GF-D8 (cell line): ENCODE measurements around the gene LPCAT1.
A peak's percentile ranks its signal among the peaks of the same experiment; 100 is the strongest.
"Not testable (repeated sequence)": the region's sequence is repeated elsewhere in the genome, so short reads cannot be mapped to it uniquely, and the experiment has no call there.

Source experiments
- DNase-seq: peaks from one replicate; lab custom pipeline; 2025; lab: John Stamatoyannopoulos, UW

The LPCAT1 gene

GRCh38 chr5:1509346-1510085 lies 14.2 kb downstream of the LPCAT1 start:
- no peak for DNase-seq

DNA sequence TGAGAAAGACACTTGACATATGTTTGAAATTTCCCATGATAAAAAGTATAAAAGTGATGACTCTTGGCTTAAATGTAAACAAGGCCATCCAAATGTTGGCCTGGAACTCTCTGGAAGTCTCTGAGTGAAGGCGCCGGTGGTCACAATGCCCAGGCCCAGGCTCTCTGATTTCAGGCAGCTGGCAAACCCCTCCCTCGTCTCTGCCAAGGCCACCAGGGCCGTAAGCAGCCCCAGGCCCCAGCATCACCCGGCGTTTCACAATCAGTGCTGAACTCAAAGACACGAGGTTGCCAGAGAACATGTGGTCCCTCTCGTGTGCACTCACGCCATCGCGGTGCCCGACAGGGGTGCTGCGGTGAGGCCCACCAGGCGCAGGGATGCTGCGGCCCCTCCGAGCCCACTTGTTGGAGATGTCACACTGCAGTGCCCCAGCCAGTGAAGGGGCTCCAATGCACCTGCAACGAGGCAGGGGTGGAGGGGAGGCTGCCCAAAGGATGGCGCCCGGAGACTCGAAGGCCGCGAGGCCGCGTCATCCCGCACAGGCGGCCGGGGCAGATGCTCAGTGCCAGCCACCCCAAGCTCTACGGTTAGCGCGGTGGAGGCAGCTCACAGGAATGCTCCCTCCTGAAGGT lies 15.0 kb downstream of the LPCAT1 start:
- DNase-seq, result no peak

GRCh38 chr5:1507961-1508658 lies 15.7 kb downstream of the LPCAT1 start:
- DNase-seq, result no peak

DNA sequence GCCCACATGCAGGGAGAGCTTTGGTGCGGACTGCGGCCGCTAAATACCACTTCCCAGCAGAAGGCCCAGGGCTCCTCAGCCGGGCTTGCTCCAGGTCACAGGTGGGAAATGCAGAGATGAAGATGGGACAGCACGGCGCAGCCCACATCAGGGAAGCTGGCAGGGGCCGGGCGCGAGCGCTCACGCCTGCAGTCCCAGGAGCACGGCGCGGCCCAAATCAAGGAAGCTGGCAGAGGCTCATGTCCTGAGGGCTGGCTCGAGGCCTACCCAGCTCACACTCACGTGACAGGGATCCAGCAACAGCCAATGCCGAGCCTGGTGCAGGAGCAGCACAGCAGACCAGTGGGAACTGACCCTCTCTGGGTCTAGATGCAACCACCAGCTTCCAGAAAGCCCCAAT lies 16.3 kb downstream of the LPCAT1 start:
- DNase-seq, result no peak

- no peak for DNase-seq
These were observed 16.8 kb downstream of the LPCAT1 start for GRCh38 chr5:1507014-1507375.

- DNase-seq, result no peak
These were observed 17.3 kb downstream of the LPCAT1 start for GRCh38 chr5:1506242-1507013.

DNA sequence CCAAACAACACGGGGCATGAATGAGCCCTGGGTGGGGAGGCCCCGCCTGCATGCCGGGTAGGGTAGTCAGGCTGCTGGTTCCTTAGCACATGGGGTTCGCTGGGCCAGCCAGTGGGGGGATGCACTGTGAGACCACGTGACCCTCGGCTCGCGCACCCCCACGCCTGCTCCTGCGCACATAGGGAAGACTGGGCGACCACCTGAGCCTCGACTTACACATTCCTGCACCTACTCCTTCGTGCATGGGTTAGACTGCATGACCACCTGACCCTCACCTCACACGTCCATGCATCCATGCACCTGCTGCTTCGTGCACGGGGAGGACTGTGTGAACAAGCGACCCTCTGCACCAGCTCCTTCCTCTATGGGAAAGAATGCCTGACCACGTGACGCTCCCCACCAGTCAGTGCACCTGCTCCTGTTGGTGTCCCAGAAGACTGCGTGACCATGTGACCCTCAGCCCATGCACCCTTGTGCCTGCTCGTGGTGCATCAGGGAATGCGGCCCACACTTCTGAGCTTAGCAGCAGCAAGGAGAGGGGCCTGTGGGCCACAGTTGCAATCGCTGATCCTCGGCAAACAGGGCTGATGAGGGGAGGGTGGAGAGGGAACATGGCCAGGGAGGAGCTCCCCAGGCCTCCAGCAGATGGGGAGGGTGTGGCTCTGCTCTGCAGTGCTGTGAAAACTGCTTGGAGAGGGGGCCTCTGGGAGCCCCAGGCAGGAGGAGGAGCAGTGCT lies 18.1 kb downstream of the LPCAT1 start:
- DNase-seq, result no peak

DNA sequence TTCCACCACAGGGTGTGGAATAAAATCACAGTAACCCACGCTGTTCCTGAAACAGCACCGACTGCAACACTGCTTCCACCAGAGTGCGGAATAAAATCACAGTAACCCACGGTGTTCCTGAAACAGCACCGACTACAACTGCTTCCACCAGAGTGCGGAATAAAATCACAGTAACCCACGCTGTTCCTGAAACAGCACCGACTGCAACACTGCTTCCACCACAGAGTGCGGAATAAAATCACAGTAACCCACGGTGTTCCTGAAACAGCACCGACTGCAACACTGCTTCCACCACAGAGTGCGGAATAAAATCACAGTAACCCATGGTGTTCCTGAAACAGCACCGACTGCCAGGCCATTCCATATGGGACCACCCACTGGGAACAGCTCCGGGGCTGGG lies 18.7 kb downstream of the LPCAT1 start:
- not testable (repeated sequence) for DNase-seq

DNA sequence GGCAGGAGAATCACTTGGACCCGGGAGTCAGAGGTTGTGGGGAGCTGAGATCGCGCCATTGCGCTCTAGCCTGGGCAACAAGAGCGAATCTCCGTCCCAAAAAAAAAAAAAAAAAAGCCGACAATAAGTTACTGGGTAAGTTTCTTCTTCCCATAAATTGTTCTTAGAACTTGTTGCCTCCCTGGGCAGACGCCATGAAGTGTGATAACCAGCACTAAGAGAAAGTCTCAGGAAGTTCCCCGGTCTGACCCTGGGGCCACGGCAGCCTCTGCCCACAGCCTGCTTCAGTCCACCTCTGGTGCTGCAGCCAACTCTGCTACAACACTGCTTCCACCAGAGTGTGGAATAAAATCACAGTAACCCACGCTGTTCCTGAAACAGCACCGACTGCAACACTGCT lies 19.1 kb downstream of the LPCAT1 start:
- no peak for DNase-seq

DNA sequence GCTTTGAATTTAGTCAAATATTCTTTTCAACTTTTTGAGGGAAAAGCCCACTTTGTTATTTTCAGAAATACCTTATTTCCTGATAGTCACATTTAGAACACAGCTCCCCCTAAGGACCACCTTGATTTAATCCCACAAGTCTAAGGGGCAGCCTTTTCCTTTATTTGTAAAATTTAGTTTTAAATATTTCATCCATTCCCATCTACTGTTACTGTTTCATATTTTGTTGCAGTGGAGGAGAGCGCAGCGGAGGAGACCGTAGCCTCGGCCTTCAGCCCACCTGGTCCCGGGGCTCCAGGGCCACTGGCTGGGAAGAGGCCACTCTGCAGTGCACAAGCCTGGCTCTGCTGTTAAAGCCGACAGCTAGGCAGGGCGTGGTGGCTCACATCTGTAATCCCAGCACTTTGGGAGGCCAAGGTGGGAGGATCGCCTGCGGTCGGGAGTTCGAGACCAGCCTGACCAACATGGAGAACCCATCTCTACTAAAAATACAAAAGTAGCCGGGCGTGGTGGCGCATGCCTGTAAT lies 19.6 kb downstream of the LPCAT1 start:
- DNase-seq, result no peak

DNA sequence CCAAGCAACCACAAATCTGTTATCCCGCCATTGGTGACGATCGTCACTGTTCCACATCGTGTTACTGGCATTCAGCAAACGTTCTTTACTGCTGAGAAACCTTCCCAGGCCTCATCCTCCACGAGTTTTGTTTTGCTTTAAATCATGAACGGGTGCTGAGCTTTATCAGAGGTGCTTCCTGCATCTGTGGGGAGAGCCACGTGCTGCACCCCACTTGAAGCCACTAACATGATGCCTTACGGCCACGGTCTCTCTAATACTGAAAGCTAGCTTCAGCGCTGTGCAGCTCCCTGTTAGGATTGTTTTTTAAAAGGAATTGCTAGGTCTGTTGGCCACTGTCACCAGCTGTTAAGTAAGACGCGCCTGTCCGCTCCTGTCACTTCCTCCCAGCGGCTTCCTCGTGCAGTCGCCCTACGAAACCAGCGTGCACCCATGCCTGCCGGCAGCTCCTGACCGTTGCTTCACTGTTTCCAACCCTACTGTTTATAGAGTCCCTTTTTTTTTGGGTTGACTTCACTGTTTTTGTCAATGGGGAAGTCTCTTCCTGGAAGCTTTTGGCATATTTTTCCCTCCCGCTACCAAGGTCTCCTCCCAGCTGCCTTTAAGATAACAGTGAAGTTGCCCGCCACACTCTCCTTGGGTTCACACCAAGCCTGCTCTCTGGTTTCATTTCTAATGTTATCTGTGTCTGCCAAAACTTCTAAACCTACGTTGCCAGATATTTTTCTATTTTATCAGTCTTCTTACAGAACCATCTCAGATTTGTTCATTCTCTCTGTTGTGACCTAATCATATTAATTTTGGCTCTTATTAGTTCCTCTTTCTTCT lies 20.3 kb downstream of the LPCAT1 start:
- peak; percentile 78 for DNase-seq

- no peak for DNase-seq
These were observed 21.0 kb downstream of the LPCAT1 start for GRCh38 chr5:1502737-1503120.

GRCh38 chr5:1502046-1502736 lies 21.6 kb downstream of the LPCAT1 start:
- no peak for DNase-seq

GRCh38 chr5:1501372-1502045 lies 22.3 kb downstream of the LPCAT1 start:
- DNase-seq, result no peak

GRCh38 chr5:1500411-1501091 lies 23.2 kb downstream of the LPCAT1 start:
- no peak for DNase-seq

DNA sequence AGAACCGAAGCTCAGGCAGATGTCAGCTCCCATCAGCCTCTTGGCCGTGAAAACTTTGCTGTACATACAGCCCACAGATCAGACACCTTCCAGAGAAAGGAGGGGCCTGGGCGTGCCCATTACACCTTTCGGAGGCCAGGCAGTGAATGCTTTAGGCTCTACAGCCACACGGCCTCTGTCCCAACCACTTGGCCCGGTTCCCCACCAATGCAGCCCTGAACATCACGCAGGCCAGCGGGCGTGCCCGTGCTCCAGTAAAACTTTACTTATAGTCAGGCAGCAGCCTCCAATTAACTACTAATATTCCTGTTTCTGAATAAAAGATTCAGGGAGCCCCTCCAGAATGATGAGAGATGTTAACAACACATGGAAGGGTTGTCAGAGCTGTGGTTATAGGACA lies 23.9 kb downstream of the LPCAT1 start:
- no peak for DNase-seq

DNA sequence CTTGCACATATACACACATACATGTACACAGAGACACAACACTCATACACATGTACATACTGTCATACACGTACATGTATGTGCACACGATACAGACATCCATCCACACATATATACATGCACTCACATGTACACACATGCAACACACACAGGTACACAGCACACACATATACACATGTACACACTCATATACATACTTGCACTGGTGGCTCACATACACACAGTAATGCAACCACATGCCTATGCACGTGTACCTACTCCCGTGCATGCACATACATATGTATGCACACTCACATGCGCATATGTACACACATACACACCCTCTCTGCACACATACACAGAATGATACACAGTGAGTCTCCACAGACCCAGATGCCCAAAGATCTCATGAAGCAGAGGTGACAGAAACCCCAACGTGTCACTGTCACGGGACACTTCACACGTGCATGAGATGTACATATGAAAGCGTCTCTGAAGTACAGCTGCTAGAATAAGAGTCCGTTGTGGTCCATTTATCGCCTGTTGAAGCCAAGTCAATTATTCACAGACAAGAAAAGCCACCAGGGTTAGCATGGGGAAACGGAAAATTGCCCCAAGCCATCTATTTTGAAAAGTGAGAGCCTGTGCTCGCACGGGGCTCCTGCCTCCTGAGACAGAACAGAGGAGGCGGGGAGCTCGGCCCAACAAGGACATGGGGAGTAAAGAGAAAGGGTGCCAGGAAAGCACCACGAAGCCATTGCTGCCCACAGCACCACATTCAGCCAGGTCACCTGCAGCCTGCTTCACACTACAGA lies 24.9 kb downstream of the LPCAT1 start:
- no peak for DNase-seq
